ENCODE results near the gene GAK. TPM values are rescaled to one million over a fixed set of nuclear protein-coding genes. Genes with fewer than 3 reads are reported as not detected.

Gene GAK
- total and polyA plus RNA-seq, 2 of the 13 experiments (the other 11 are each of a cell fraction or from before 2014, with no cell fraction given) = 17.5 to 44.3 TPM

DNA sequence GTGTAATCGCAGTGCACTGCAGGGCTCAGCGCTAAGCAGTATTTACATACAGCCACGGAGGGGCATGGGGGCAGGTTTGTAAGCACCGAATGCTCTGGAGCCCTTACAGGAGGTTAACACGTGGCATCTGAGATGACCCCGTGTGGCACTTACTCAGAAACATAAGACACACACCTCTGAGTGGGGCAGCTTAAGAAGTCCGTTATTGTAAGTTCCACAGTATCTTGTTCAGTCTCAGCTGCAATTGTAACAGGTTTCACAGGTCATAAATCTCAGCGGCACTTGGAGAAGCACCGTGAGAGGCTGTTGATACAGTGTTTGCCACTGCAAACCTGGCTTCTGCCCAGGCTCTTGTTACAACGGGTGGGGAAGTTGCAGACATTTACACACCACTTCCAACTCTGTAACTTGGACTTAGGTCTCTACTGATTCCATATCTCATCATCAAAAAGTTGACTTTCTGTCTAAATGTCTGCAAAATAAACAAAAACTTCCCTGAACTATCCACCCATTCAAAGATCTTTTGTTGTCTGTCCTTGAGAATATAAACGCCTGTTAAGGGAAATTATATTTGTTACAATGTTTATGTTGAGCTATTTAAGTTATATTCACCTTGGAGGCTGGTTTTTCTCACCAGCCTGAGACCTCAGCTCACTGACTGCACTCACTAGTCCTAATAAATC, 116.5 kb downstream of the GAK start (continued):
- TF ChIP-seq ZNF607 (CRISPR knock-in tag; IDR thresholded peaks at IDR 0.05; ENCODE audit: borderline replicate concordance) (0 out of 2 replicates have a peak, but pooled peaks have one; percentile 31), ZNF251 (CRISPR knock-in tag; IDR thresholded peaks at IDR 0.05) (no peak), KDM3A (CRISPR knock-in tag; IDR thresholded peaks at IDR 0.05; ENCODE audit: low read depth) (no peak), SNAPC2 (CRISPR knock-in tag; IDR thresholded peaks at IDR 0.05) (no peak), JUN (CRISPR knock-in tag; IDR thresholded peaks at IDR 0.05) (no peak), SMARCE1 (IDR thresholded peaks at IDR 0.05; ENCODE audit: borderline replicate concordance) (no peak), ZNF350 (CRISPR knock-in tag; IDR thresholded peaks at IDR 0.05; ENCODE audit: borderline replicate concordance, low read depth) (no peak), RXRB (CRISPR knock-in tag; IDR thresholded peaks at IDR 0.05; ENCODE audit: borderline replicate concordance) (peak; percentile 66), ZNF670 (CRISPR knock-in tag; IDR thresholded peaks at IDR 0.05; ENCODE audit: borderline replicate concordance) (no peak)
- TF ChIP-seq, protein P1, sequence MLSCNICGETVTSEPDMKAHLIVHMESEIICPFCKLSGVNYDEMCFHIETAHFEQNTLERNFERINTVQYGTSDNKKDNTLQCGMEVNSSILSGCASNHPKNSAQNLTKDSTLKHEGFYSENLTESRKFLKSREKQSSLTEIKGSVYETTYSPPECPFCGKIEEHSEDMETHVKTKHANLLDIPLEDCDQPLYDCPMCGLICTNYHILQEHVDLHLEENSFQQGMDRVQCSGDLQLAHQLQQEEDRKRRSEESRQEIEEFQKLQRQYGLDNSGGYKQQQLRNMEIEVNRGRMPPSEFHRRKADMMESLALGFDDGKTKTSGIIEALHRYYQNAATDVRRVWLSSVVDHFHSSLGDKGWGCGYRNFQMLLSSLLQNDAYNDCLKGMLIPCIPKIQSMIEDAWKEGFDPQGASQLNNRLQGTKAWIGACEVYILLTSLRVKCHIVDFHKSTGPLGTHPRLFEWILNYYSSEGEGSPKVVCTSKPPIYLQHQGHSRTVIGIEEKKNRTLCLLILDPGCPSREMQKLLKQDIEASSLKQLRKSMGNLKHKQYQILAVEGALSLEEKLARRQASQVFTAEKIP (CRISPR knock-in tag; IDR thresholded peaks at IDR 0.05; ENCODE audit: borderline replicate concordance) = no peak
- TF ChIP-seq, protein P2, sequence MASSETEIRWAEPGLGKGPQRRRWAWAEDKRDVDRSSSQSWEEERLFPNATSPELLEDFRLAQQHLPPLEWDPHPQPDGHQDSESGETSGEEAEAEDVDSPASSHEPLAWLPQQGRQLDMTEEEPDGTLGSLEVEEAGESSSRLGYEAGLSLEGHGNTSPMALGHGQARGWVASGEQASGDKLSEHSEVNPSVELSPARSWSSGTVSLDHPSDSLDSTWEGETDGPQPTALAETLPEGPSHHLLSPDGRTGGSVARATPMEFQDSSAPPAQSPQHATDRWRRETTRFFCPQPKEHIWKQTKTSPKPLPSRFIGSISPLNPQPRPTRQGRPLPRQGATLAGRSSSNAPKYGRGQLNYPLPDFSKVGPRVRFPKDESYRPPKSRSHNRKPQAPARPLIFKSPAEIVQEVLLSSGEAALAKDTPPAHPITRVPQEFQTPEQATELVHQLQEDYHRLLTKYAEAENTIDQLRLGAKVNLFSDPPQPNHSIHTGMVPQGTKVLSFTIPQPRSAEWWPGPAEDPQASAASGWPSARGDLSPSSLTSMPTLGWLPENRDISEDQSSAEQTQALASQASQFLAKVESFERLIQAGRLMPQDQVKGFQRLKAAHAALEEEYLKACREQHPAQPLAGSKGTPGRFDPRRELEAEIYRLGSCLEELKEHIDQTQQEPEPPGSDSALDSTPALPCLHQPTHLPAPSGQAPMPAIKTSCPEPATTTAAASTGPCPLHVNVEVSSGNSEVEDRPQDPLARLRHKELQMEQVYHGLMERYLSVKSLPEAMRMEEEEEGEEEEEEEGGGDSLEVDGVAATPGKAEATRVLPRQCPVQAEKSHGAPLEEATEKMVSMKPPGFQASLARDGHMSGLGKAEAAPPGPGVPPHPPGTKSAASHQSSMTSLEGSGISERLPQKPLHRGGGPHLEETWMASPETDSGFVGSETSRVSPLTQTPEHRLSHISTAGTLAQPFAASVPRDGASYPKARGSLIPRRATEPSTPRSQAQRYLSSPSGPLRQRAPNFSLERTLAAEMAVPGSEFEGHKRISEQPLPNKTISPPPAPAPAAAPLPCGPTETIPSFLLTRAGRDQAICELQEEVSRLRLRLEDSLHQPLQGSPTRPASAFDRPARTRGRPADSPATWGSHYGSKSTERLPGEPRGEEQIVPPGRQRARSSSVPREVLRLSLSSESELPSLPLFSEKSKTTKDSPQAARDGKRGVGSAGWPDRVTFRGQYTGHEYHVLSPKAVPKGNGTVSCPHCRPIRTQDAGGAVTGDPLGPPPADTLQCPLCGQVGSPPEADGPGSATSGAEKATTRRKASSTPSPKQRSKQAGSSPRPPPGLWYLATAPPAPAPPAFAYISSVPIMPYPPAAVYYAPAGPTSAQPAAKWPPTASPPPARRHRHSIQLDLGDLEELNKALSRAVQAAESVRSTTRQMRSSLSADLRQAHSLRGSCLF (CRISPR knock-in tag; IDR thresholded peaks at IDR 0.05; ENCODE audit: borderline replicate concordance) = no peak
- TF ChIP-seq, protein P3, sequence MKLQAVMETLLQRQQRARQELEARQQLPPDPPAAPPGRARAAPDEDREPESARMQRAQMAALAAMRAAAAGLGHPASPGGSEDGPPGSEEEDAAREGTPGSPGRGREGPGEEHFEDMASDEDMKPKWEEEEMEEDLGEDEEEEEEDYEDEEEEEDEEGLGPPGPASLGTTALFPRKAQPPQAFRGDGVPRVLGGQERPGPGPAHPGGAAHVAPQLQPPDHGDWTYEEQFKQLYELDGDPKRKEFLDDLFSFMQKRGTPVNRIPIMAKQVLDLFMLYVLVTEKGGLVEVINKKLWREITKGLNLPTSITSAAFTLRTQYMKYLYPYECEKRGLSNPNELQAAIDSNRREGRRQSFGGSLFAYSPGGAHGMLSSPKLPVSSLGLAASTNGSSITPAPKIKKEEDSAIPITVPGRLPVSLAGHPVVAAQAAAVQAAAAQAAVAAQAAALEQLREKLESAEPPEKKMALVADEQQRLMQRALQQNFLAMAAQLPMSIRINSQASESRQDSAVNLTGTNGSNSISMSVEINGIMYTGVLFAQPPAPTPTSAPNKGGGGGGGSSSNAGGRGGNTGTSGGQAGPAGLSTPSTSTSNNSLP (IDR thresholded peaks at IDR 0.05; ENCODE audit: low read depth, low read length) = peak; percentile 56; the same call in 1 of the 2 replicates
- TF ChIP-seq, protein P4, sequence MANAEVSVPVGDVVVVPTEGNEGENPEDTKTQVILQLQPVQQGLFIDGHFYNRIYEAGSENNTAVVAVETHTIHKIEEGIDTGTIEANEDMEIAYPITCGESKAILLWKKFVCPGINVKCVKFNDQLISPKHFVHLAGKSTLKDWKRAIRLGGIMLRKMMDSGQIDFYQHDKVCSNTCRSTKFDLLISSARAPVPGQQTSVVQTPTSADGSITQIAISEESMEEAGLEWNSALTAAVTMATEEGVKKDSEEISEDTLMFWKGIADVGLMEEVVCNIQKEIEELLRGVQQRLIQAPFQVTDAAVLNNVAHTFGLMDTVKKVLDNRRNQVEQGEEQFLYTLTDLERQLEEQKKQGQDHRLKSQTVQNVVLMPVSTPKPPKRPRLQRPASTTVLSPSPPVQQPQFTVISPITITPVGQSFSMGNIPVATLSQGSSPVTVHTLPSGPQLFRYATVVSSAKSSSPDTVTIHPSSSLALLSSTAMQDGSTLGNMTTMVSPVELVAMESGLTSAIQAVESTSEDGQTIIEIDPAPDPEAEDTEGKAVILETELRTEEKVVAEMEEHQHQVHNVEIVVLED (CRISPR knock-in tag; IDR thresholded peaks at IDR 0.05; ENCODE audit: borderline replicate concordance) = no peak
- TF ChIP-seq, protein P5, sequence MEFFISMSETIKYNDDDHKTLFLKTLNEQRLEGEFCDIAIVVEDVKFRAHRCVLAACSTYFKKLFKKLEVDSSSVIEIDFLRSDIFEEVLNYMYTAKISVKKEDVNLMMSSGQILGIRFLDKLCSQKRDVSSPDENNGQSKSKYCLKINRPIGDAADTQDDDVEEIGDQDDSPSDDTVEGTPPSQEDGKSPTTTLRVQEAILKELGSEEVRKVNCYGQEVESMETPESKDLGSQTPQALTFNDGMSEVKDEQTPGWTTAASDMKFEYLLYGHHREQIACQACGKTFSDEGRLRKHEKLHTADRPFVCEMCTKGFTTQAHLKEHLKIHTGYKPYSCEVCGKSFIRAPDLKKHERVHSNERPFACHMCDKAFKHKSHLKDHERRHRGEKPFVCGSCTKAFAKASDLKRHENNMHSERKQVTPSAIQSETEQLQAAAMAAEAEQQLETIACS (CRISPR knock-in tag; IDR thresholded peaks at IDR 0.05) = no peak
- TF ChIP-seq, protein P6, sequence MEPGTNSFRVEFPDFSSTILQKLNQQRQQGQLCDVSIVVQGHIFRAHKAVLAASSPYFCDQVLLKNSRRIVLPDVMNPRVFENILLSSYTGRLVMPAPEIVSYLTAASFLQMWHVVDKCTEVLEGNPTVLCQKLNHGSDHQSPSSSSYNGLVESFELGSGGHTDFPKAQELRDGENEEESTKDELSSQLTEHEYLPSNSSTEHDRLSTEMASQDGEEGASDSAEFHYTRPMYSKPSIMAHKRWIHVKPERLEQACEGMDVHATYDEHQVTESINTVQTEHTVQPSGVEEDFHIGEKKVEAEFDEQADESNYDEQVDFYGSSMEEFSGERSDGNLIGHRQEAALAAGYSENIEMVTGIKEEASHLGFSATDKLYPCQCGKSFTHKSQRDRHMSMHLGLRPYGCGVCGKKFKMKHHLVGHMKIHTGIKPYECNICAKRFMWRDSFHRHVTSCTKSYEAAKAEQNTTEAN (CRISPR knock-in tag; conservative IDR thresholded peaks at IDR 0.05) = peak; percentile 97
